A673 (cell line): Measurements from ENCODE around the gene CHMP2B.

Experiments
- CTCF ChIP-seq: fragments of 300-800, 200-600 bp; sonication (generic); conservative IDR thresholded peaks from 2 replicates; pipeline ENCODE4 v1.5.1; 2017; ENCODE audit warnings: low read depth, mild to moderate bottlenecking, antibody characterized with exemption, low read length, moderate library complexity, mixed read lengths
- EZH2 ChIP-seq: fragments of 200-600 bp; sonication (generic); IDR thresholded peaks from 2 replicates; pipeline ENCODE4 v1.6.1; 2017; ENCODE audit warnings: borderline replicate concordance, low read depth, mild to moderate bottlenecking, mixed read lengths, antibody characterized with exemption, low read length; ENCODE audit not compliant: poor library complexity, severe bottlenecking

- no peak for TF ChIP-seq CTCF
- no peak for TF ChIP-seq EZH2
Measured at GRCh38 chr3:87191641-87192040, 35.5 kb upstream of the CHMP2B start.
